ENCODE results near the gene HMGB1. TPM values are rescaled to one million over a fixed set of nuclear protein-coding genes. Genes with fewer than 3 reads are reported as not detected.

The HMGB1 gene
- polyA plus RNA-seq, 1 experiment: 223 TPM

DNA sequence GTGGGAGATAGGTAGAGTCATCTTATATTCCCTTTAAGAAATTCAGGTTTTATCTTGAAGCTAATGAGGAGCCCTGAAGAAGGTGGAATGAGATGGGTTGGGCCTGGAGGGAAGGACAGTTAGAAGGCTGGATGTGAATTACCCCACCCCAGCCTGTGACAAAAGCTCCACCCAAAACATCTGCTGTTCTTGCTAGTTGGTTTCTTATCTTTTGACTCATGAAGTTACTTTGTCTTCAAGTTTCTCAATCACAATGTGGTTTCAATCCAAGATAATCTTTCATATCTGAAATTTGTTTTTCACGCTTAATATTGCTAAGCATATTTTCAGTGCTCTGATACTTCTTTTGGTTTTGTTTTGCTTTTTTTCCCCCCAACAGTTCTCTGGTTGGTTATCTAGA lies 38.3 kb upstream of the HMGB1 start:
- CTCF ChIA-PET: interaction anchor here (1.0 kb wide), 1 partner anchor 362 kb away, joined by 3 read pairs; no protein-coding TSS in a partner anchor
- POLR2A ChIA-PET: interaction anchor here (0.8 kb wide), 1 partner anchor 202 kb away, joined by 3 read pairs; no protein-coding TSS in a partner anchor
- no peak for DNase-seq (ENCODE audit: low read depth, low spot score)
- H3K9me3 ChIP-seq (ENCODE audit: control insufficient read depth, insufficient read depth, low read length): no peaks in the 10 kb centered on the region
- H3K27ac ChIP-seq (ENCODE audit: low read depth, low read length): no peak overlapping the region
- H3K27me3 ChIP-seq (ENCODE audit: control insufficient read depth, insufficient read depth, low read length): no peaks in the 10 kb centered on the region
- no peak overlapping the region for H3K4me3 ChIP-seq (ENCODE audit: low read depth, low read length)
- TF ChIP-seq CTCF (IDR thresholded peaks at IDR 0.05; ENCODE audit: low read depth, low read length): no peak

- no peak for DNase-seq (ENCODE audit: low read depth, low spot score)
- no peak overlapping the region for H3K27ac ChIP-seq (ENCODE audit: low read depth, low read length)
- TF ChIP-seq CTCF (IDR thresholded peaks at IDR 0.05; ENCODE audit: low read depth, low read length): no peak
- ChIA-PET POLR2A (no interaction called here), CTCF (no interaction called here)
- no peaks in the 10 kb centered on the region for H3K27me3 ChIP-seq (ENCODE audit: control insufficient read depth, insufficient read depth, low read length)
- no peaks in the 10 kb centered on the region for H3K9me3 ChIP-seq (ENCODE audit: control insufficient read depth, insufficient read depth, low read length)
- no peak overlapping the region for H3K4me3 ChIP-seq (ENCODE audit: low read depth, low read length)
Observed at GRCh38 chr13:30502237-30502636, 36.5 kb upstream of the HMGB1 start.

GRCh38 chr13:30499338-30499737 lies 33.6 kb upstream of the HMGB1 start:
- no peaks in the 10 kb centered on the region for H3K27me3 ChIP-seq (ENCODE audit: control insufficient read depth, insufficient read depth, low read length)
- ChIA-PET CTCF (interaction anchor here (0.6 kb wide), 1 partner anchor 593 kb away, joined by 3 read pairs; no protein-coding TSS in a partner anchor), POLR2A (interaction anchor here (0.7 kb wide), 1 partner anchor 331 kb away, joined by 4 read pairs; no protein-coding TSS in a partner anchor)
- TF ChIP-seq CTCF (IDR thresholded peaks at IDR 0.05; ENCODE audit: low read depth, low read length): no peak
- no peaks in the 10 kb centered on the region for H3K9me3 ChIP-seq (ENCODE audit: control insufficient read depth, insufficient read depth, low read length)
- H3K4me3 ChIP-seq (ENCODE audit: low read depth, low read length): no peak overlapping the region
- no peak for DNase-seq (ENCODE audit: low read depth, low spot score)
- H3K27ac ChIP-seq (ENCODE audit: low read depth, low read length): no peak overlapping the region

DNA sequence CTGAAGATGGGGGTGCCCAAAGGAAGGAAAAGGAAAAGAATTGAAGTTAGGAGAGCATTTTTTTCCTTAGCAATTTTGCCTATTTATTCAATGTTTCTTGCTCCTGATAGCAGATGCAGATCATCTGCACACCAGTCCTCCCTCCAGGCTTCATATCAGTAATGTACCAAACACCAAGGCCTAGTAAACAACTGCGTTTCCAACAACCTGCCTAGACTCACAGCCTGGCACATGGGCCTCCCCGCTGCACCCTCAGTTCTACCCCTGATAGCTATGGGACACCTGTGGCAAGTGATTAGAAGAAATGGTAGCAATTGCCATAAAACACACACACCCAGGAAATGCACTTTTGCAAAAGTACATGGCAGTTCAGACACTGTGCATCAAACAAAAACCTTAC lies 30.4 kb upstream of the HMGB1 start:
- no peak for DNase-seq (ENCODE audit: low read depth, low spot score)
- no peaks in the 10 kb centered on the region for H3K27me3 ChIP-seq (ENCODE audit: control insufficient read depth, insufficient read depth, low read length)
- CTCF ChIA-PET: interaction anchor here (0.6 kb wide), 1 partner anchor 63 kb away, joined by 3 read pairs; no protein-coding TSS in a partner anchor
- TF ChIP-seq CTCF (IDR thresholded peaks at IDR 0.05; ENCODE audit: low read depth, low read length): no peak
- no peaks in the 10 kb centered on the region for H3K9me3 ChIP-seq (ENCODE audit: control insufficient read depth, insufficient read depth, low read length)
- H3K27ac ChIP-seq (ENCODE audit: low read depth, low read length): no peak overlapping the region
- POLR2A ChIA-PET: no interaction called here
- H3K4me3 ChIP-seq (ENCODE audit: low read depth, low read length): no peak overlapping the region

DNA sequence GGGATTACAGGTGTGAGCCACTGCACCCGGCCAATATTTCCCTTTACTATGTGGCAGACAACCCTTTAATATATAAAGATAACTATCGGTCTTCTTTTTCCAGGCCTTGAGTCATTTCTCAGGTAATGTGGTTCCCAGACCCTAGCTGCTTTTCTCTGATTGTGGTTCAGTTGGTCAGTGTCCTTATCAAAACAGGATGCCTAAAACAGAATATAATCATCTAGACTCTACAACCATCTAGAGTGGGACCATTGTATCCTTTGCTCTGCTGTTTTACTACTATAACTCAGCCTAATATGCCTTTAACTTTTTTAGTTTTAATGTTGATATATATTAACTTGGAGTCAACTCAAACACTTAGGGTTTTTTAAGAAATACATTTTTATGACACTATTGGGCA lies 30.0 kb upstream of the HMGB1 start:
- no peaks in the 10 kb centered on the region for H3K9me3 ChIP-seq (ENCODE audit: control insufficient read depth, insufficient read depth, low read length)
- H3K27ac ChIP-seq (ENCODE audit: low read depth, low read length): no peak overlapping the region
- no peak for DNase-seq (ENCODE audit: low read depth, low spot score)
- ChIA-PET CTCF (interaction anchor here (0.6 kb wide), 1 partner anchor 63 kb away, joined by 3 read pairs; no protein-coding TSS in a partner anchor), POLR2A (no interaction called here)
- no peak overlapping the region for H3K4me3 ChIP-seq (ENCODE audit: low read depth, low read length)
- TF ChIP-seq CTCF (IDR thresholded peaks at IDR 0.05; ENCODE audit: low read depth, low read length): no peak
- no peaks in the 10 kb centered on the region for H3K27me3 ChIP-seq (ENCODE audit: control insufficient read depth, insufficient read depth, low read length)
